ENCODE measurements around the gene STX8. TPM values are rescaled to one million over a fixed set of nuclear protein-coding genes. Genes with fewer than 3 reads are reported as not detected.
"Not testable (repeated sequence)": the region's sequence is repeated elsewhere in the genome, so short reads cannot be mapped to it uniquely, and the experiment has no call there.

The STX8 gene
- total RNA-seq, 1 experiment from 2014 or later, result 49.0 TPM

DNA sequence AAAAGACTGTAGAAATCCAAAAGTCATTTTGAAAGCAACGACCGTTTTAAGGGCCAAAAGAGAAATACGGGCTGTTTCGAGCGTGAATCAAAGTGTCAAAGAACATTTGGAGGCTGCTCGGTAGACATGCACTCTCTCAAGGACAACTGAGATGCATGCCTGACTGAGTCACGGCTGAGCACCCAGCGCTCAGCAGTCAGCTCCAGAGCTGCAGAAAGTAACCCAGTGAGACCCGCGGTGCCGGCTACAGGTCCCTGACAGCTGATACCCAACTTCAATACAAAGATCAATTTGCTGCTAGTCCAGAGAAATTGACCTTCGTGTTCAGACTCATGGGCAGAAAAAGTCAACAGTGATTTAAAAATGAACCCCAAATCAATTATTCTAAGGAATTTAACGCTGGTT is 214.9 kb downstream of the STX8 start:
- intact Hi-C loops (cut with micrococcal nuclease), result no loop called here
- DNase-seq (ENCODE audit: unreplicated experiment), result no peak
- H3K4me3 Mint-ChIP-seq (ENCODE audit: unreplicated experiment), result no peak overlapping the region
- TF ChIP-seq, protein P1, sequence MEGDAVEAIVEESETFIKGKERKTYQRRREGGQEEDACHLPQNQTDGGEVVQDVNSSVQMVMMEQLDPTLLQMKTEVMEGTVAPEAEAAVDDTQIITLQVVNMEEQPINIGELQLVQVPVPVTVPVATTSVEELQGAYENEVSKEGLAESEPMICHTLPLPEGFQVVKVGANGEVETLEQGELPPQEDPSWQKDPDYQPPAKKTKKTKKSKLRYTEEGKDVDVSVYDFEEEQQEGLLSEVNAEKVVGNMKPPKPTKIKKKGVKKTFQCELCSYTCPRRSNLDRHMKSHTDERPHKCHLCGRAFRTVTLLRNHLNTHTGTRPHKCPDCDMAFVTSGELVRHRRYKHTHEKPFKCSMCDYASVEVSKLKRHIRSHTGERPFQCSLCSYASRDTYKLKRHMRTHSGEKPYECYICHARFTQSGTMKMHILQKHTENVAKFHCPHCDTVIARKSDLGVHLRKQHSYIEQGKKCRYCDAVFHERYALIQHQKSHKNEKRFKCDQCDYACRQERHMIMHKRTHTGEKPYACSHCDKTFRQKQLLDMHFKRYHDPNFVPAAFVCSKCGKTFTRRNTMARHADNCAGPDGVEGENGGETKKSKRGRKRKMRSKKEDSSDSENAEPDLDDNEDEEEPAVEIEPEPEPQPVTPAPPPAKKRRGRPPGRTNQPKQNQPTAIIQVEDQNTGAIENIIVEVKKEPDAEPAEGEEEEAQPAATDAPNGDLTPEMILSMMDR (IDR thresholded peaks at IDR 0.05; ENCODE audit: unreplicated experiment), result no peak
- no peaks in the 10 kb centered on the region for H3K9me3 Mint-ChIP-seq (ENCODE audit: unreplicated experiment)
- no peaks in the 10 kb centered on the region for H3K27me3 Mint-ChIP-seq (ENCODE audit: insufficient read depth, unreplicated experiment)
- peaks cover 32% of the 10 kb centered on the region for H3K4me1 Mint-ChIP-seq (ENCODE audit: insufficient read depth, unreplicated experiment)
- ChIA-PET CTCF (interaction anchor here (0.6 kb wide), 1 partner anchor 11 kb away, joined by 3 read pairs; no protein-coding TSS in a partner anchor), POLR2A (interaction anchor here (0.6 to 0.9 kb wide), 4 partner anchors 11 to 801 kb away, joined by 3 to 5 read pairs (median 3); no protein-coding TSS in a partner anchor)
- peak overlapping the region; percentile 16 for H3K27ac Mint-ChIP-seq (ENCODE audit: low read depth, unreplicated experiment)
- no TSS peak for BruUV-seq (replicated peaks)
- H3K36me3 Mint-ChIP-seq (ENCODE audit: insufficient read depth, unreplicated experiment), result no peaks in the 10 kb centered on the region

DNA sequence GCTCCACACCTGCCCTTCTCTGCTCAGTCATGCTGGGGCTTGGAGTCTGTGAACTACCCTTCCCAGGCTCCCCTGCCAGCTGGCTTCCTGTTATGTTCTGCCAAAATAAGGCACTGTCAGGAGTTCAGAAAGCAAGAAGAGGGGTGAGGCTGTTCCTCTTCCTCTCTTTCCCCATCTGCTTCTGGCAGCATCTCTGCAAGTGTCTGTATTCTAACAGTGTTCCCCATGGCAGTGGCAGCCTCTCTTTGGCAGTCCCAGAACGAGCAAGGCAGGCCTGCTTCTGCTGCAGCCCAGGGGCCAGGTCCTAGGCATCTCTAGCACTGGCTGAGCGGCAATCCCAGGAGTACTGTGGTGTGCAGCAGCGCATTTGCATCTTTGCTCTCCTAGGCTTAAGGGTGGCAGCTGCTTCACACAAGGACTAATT is 219.1 kb downstream of the STX8 start:
- CTCF ChIA-PET, result no interaction called here

DNA sequence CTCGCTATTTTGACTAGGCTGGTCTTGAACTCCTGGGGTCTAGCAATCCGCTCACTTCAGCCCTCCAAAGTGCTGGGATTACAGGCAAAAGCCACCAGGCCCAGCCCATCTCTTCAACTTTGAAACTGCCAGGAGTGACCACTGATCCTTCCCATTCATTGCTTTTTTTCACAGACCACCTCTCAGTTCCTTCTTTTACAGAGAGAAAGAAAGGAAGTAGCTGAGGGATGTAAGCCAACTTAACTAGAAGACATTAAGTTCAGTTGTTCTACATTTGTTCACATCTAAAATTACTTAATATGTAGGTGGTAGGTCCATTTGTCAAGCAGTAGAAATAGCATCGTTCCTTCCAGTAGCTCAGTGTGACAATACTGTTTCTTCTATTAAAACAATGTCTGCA is 219.8 kb downstream of the STX8 start:
- Mint-ChIP-seq H3K4me3 (ENCODE audit: unreplicated experiment) (no peak overlapping the region), H3K27ac (ENCODE audit: low read depth, unreplicated experiment) (no peak overlapping the region), H3K27me3 (ENCODE audit: insufficient read depth, unreplicated experiment) (no peaks in the 10 kb centered on the region), H3K36me3 (ENCODE audit: insufficient read depth, unreplicated experiment) (no peaks in the 10 kb centered on the region), H3K9me3 (ENCODE audit: unreplicated experiment) (no peaks in the 10 kb centered on the region), H3K4me1 (ENCODE audit: insufficient read depth, unreplicated experiment) (peaks cover 3% of the 10 kb centered on the region)
- BruUV-seq (replicated peaks), result no TSS peak
- intact Hi-C loops (cut with micrococcal nuclease), result no loop called here
- no peak for DNase-seq (ENCODE audit: unreplicated experiment)
- TF ChIP-seq, protein P1 (IDR thresholded peaks at IDR 0.05; ENCODE audit: unreplicated experiment), result no peak
- POLR2A ChIA-PET, result no interaction called here
- CTCF ChIA-PET, result interaction anchor here (0.7 kb wide), 1 partner anchor 388 kb away, joined by 3 read pairs; no protein-coding TSS in a partner anchor

More for the DNA sequence above, 219.1 kb downstream of the STX8 start:
- POLR2A ChIA-PET, result interaction anchor here (0.6 kb wide), 1 partner anchor 397 kb away, joined by 3 read pairs; no protein-coding TSS in a partner anchor
- no peaks in the 10 kb centered on the region for H3K9me3 Mint-ChIP-seq (ENCODE audit: unreplicated experiment)
- intact Hi-C loops (cut with micrococcal nuclease), result no loop called here
- no peaks in the 10 kb centered on the region for H3K36me3 Mint-ChIP-seq (ENCODE audit: insufficient read depth, unreplicated experiment)
- no peak for DNase-seq (ENCODE audit: unreplicated experiment)
- no TSS peak for BruUV-seq (replicated peaks)
- H3K27ac Mint-ChIP-seq (ENCODE audit: low read depth, unreplicated experiment), result no peak overlapping the region
- TF ChIP-seq, protein P1 (IDR thresholded peaks at IDR 0.05; ENCODE audit: unreplicated experiment), result no peak
- no peaks in the 10 kb centered on the region for H3K27me3 Mint-ChIP-seq (ENCODE audit: insufficient read depth, unreplicated experiment)
- H3K4me1 Mint-ChIP-seq (ENCODE audit: insufficient read depth, unreplicated experiment), result peaks cover 9% of the 10 kb centered on the region
- no peak overlapping the region for H3K4me3 Mint-ChIP-seq (ENCODE audit: unreplicated experiment)

DNA sequence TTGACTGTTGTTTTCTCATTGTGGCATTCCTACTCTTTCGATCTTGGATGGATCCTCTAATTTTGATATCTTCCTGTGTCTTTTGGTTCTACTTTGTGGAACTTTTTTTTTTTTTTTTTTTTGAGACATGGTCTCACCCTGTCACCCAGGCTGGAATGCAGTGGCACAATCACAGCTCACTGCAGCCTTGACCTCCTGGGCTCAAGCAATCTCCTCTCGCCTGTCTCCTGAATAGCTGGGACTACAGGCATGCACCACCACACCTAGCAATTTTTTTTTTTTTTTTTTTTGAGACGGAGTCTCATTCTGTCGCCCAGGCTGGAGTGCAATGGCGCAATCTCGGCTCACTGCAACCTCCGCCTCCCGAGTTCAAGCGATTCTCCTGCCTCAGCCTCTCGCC is 220.4 kb downstream of the STX8 start:
- intact Hi-C loops (cut with micrococcal nuclease); H3K27me3 Mint-ChIP-seq (ENCODE audit: insufficient read depth, unreplicated experiment); H3K27ac Mint-ChIP-seq (ENCODE audit: low read depth, unreplicated experiment); H3K36me3 Mint-ChIP-seq (ENCODE audit: insufficient read depth, unreplicated experiment); H3K4me1 Mint-ChIP-seq (ENCODE audit: insufficient read depth, unreplicated experiment); H3K4me3 Mint-ChIP-seq (ENCODE audit: unreplicated experiment); BruUV-seq (replicated peaks); POLR2A ChIA-PET; H3K9me3 Mint-ChIP-seq (ENCODE audit: unreplicated experiment); DNase-seq (ENCODE audit: unreplicated experiment): not testable (repeated sequence)
- CTCF ChIA-PET, result interaction anchor here (0.7 kb wide), 2 partner anchors 80 to 387 kb away, joined by 3 read pairs; no protein-coding TSS in a partner anchor

Measured in MCF 10A (cell line).